HG02571 (cell line): ENCODE results near the gene NT5C2.

ENCODE experiments used
- ATAC-seq: cut with Tn5 transposase; IDR thresholded peaks from one replicate; pipeline ENCODE4 v1.9.1; 2021; ENCODE audit warnings: mild to moderate bottlenecking, moderate library complexity; ENCODE audit not compliant: unreplicated experiment

NT5C2 gene

DNA sequence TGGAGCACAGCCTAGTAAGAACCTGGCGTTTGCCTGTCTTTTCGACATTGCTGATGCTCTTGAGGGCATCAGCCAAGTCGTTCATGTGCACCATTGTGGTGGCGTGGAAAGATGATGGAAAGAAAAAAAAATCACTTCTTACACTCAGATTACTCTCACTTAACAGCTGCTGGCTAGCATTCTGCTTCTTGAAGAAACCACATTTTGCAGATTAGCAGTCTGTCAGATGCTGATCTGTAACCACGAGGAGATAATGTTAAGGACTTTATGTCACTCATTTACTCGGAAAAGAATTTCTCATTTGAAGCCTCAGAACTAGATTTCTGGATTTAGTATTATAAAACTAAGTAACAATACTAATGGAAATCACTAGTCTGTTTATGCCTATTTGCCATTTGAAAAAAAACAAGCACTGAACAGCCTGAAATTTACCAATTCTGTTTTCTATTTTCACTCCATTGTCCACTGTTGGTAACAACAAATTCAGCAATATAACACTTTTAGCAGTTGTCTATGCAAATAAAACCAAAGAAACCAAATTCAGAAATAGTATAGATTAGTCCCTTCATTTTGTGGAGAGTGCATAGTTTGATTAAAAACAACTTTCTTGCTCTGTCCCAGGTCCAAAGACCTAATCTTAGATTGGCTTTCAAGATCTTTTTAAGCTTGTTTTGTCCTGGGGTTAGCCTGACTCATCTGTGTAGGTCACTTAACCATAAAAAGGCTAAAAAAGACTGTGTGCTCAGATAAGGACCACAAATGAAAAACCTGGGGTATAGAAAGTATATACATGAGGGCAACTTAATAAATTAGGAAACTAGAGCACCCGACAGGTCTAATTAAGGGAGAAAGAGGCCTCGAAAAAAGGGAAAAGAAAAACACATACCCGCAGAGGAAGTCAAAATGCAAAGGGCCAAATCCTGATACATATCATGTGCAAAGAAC, 67.5 kb downstream of the NT5C2 start:
- ATAC-seq, result peak; percentile 81

DNA sequence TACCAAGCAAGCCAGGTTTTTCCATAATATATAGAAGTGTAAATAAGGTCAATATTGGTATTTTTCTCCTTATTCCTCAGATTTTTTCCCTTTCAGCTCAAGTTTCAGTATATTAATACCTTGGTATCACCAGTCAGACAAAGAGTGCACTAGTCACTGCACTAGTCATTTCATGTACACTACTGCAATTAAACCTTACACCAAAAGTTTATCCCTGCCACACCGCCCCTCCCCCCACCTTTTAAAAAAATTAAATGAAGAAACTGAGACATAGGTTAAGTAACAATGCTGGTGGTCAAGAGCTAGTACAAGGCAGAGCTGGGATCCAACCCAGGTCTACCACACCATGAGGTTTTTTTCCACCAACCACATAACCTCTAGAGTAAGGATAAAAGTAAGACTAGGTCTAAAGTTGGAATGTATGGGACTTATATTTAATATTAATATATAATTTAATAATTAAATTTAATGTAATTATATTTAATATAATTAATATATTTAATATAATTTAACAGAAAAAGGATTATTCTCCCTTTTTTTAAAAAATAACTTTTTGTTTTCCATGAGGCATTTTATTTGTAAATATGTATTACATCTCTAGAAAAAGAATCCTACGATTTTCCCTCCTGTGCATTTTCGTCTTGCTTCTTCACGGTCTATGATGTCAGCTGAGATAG, 68.5 kb downstream of the NT5C2 start:
- ATAC-seq, result no peak

DNA sequence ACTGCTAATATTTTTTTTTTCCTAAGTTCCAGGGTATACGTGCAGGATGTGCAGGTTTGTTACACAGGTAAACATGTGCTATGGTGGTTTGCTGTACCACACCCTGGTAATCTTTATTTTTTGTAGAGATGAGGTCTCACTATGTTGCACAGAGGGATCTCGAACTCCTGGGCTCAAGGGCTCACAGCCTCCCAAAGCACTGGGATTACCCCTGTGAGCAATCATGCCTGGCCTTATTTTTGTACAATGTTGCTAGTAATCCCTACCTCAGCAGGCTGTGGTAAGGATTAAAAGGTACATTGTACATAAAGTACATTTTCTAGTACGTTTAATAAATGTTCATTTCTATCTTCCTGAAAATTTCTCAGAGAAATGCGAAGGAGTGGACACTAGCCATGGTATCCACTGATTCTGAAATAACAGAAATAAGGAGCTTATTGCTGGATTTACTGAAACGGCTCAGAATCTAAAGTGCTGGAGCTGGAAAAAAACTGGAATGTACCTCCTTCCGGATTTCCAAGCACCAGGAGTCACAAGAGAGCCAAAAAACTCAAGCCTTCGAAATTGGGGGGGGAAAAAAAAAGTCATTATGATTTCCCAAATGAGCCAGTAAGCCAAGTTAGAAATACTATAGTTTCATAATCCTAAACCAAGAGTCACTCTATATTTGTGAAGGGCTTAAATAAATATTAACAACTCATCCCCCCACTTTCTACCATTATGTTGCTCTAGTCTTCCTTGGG, 69.6 kb downstream of the NT5C2 start:
- no peak for ATAC-seq

DNA sequence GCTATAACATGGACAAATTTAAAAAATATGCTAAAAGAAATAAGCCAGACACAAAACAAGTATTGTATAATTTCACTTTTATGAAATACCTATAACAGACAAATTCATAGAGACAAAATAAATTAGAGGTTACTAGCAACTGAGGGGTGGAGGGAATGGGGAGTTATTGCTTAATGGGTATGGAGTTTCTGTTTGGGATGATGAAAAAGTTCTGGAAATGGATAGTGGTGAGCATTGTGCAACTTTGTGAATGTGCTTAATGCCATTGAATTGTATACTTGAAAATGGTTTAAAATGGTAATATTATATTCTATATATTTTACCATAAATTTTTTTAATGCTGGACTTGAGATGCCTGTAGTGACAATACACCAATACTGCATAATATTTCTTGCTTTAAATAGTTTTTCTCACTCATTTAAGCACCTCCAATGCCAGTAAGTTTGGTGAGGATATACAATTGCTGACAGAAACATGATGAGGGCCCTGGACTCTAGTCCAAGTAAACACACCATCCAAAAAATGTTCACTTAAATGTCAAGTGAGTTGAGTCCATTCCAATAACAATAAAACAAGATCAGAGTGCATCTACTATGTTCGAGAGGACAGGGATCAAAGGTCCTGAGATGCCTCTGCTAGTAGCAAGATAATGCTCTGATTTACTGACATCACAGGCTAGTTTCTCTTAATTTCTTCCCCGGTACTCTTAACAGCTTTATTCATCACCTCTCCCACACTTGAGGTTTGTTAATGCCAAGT, 71.9 kb downstream of the NT5C2 start:
- no peak for ATAC-seq

DNA sequence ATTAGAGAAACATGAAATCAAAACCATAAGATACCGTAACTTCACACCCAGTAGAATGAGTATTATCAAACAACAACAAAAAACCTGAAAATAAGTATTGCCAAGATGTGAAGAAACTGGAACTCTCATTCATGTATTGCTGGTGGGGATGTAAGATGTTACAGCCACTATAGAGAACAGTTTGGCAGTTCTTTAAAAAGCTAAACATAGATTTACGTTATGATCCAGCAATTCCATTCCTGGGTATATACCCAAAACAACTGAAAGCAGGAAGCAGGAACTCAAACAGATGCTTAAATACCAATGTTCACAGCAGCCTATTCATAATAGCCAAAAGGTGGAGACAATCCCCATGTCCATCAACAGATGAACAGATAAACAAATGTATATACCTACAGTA, 72.5 kb downstream of the NT5C2 start:
- no peak for ATAC-seq

DNA sequence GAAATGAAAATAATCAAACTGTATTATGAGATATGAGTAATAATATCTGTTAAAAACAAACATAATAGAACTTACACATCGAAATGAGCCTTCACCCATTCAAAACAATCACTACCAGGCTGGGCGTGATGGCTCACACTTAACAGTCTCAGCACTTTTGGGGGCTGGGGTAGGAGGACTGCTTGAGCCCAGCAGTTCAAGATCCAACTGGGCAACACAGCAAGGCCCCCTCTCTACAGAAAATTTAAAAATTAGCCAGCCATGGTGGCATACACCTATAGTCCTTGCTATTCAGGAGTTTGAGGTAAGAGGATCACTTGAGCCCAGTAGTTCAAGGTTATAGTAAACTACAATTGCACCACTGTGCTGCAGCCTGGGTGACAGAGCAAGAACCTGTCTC, 75.8 kb downstream of the NT5C2 start:
- ATAC-seq, result no peak

DNA sequence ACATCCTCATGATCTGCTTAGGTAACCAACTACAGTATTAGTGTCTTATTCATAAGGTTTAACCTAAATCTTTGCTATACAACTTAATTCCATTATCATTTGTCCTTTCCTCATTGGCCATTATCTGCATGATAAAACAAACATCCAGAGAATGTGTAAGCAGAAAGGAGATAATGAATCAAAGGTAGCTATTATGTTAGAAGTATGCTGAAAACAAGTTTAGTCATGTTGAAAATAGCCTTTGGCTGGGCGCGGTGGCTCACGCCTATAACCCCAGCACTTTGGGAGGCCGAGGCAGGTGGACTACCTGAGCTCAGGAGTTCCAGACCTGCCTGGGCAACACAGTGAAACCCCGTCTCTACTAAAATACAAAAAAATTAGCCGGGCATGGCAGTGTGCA, 78.2 kb downstream of the NT5C2 start:
- no peak for ATAC-seq

DNA sequence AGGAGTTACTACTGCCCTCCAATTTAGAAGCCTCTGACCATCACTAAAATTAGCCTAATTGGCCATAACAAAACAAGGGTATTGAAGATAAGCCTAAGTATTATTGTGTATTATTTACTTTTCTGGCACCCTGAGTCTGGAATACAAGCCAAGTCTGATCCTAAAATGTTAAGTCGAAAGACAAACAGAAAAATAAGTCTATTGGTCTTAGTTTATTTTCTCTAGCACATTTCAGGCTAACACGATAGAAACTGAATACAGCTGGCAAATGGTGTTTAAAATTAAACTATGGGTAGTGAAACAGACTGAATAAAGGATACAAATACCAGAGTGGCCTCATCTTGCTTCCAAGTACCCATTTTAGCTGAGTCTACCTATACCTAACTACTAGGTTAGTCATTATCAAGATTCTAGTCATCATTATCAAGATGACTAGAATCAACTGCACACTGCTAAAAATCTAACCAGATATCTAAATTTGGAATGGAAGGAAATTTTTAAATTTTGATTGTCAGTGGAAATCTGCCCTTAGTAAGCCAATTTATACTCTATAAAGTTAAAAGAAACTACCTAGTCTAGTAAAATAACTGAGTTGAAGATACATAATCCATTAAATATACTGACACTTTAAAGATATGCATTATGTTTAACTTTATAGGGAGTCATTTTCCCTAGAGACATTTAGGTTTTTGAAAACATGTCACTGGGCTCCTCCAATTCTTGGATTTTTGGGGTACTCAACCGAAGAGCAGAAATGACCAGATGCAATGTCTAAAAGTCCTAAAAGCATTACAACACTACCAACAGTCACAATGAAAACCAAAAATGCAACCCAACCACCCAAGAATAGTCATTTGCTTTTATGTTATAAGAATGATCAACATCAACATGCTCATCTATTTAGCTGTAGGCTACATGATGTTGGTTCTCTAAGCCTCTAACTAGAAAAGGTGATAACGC, 80.9 kb downstream of the NT5C2 start:
- peak; percentile 45 for ATAC-seq

DNA sequence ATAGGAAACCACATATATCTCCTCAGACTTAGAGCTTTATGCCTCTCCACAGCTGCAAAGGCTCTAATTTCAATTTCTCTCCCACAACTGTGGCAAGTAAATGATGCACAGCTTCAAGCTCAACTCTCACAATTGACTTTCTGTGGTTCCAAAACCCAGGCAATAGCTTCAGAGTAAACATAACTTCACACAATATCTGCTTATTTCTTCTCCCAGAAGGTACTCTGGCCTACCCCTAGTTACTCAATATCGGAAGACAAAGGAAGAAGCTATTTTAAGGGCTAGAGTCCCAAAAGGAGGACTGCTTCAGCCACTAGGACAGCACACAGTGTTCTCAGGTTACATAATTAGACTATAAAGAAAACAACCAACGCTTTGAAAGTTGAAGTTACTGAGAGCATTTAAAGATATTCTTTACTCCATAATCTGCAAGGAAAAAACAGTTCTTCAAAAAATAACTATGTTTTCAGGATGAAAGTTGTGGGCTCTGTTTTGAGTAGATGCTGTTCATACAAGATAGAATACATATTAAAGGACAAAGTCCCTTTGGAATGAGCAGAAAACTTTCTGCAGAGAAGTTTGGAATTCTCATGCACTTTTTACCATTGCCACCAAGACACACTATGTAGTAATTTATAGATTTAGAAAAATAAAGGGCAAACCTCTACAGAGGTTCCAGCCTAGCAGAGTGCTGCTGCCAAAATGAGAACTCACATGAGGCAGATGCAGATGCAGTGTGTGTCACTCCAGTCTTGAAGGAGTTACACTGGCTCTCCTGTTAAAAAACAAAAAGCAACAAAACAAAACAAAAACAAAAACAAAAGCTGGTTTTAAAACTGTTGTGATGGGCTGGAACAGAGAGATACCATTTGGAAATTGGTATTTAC, 81.8 kb downstream of the NT5C2 start:
- peak; percentile 47 for ATAC-seq

DNA sequence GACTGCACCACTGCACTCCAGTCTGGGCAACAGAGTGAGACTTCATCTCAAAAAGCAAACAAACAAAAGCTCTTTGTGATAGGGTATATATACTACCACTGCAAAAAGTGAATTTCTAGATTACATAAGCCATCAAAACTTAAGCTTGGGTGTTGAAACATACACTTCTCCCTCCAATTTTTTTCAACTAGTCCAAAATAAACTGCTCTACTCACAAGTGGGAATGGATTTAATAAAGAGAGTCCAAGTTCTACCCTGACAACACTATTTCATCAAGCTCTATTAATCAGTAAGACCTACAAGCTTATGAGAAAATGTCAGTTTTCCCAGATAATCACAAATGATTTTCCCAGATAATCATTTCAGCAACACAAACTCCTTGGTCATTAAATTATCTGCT, 82.7 kb downstream of the NT5C2 start:
- no peak for ATAC-seq

DNA sequence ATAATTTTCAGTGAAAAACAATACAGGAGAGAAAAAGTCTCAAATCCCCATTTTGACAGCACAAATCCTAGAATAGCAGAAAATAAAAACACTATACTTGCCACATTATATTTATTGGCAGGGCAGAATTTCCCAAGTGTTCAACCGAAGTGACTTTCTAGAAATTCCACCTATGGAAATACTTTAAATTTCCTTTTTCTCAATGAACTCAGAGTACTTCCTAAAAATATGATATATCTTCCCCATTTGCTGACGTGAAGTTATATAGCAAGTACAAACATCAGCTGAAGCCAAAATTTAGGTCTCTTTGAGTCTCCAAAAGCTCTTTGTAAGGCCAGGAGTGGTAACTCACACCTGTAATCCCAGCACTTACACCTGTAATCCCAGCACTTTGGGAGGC, 83.3 kb downstream of the NT5C2 start:
- ATAC-seq, result no peak

DNA sequence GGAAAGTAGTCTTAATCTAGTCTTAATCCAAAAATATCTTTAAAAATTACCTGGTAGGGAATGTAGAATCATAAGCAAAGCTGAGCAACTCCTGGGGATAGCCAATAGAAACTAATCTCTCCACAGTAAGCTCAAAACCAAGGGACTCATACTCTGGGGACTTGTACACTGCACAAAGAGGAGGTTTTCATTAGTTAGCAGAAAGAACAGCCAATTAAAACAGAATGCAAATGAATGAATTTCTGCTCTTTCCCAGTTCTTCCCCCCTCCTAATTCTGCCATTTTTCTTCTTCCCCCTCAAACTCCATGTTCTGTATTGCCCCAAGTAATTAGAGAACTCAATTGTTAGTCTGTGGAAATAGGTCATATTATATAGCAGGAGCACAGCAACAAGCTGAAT, 86.5 kb downstream of the NT5C2 start:
- no peak for ATAC-seq

DNA sequence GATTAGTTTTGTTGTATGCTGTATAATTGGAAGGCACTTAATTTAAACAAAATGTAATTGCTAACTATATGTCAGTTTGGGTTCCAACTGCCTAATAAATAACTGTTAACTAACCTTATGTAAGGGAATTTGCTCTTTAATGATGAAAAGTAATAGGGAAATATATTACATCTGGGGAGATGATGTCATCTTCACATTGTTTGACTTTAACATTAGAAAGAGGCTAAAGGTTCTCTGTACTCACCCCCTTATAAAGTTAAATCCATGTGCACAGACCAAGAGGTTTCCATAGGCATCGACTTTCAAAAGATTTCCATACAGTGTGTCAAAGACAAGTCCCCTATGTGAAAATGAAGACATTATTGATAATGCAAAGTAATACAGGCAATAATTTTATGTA, 87.6 kb downstream of the NT5C2 start:
- no peak for ATAC-seq

DNA sequence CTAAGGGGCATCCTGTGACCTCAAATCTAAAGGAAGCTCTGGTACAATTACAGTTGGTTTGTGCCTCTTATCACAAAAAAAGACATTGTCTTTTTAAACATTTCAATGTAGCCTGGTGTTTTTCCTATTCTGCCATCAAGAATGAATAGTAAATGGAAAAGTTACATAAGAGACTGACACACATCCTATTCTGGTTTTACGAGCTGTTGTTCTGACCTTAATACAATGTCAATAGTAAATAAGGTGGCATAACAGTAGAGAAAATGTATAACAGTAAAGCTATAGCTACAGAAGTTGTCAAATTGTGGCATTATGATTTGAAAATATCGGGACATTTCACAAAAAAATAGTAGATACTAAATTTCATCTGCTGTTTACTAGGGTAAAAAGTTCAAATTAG, 88.4 kb downstream of the NT5C2 start:
- no peak for ATAC-seq

DNA sequence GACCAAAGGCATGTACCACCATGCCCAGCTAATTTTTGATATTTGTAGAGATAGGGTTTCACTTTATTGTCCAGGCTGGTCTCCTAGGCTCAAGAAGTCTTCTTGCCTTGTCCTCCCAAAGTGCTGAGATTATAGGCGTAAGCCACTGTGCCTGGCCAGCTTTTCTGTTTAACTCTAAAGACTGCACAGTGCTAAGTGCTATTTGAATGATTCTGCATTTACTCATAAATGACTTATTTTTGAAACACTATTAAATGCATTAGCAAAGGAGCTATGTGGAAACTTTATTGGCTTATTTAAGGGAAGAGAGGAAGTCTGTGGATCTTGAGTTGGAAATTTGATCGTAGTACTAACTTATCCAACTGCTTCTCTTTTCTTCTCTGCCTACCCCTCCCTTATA, 89.1 kb downstream of the NT5C2 start:
- no peak for ATAC-seq

DNA sequence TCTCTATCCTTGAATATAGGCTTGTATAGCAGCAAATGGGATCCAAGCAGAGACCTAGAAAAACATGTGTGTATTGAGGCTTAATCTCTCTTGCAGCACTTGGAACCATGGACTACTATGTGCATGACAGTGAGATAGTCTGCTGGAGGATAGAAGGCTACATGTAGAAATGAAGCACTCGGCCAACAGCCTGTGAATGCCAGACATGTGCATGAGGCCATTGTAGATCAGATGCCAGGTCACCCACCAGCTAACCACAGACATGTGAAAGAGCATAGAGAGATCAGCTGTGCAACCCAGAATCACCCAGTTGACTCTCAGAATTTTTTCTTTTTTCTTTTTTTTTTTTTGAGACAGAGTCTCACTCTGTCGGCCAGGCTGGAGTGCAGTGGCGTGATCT, 90.9 kb downstream of the NT5C2 start:
- ATAC-seq, result no peak

DNA sequence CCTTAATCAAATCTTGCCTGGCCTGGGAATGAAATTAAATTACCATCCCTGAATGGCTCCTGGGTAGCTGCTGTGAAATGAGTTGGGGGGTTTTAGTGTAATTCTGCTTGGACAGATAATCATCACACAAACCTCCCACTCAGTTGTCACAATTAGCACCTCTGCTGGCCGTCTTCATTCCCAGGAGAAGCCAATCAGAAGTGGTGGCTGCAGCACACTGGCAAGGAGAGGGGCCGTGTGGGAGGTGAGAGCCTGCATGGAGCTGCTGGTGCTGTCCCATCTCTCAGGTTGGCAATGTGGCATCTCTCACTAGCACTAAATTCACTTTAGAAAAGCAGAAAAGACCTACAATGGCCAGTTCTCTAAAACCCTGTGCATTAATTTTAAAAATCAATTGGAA, 92.5 kb downstream of the NT5C2 start:
- ATAC-seq, result no peak

DNA sequence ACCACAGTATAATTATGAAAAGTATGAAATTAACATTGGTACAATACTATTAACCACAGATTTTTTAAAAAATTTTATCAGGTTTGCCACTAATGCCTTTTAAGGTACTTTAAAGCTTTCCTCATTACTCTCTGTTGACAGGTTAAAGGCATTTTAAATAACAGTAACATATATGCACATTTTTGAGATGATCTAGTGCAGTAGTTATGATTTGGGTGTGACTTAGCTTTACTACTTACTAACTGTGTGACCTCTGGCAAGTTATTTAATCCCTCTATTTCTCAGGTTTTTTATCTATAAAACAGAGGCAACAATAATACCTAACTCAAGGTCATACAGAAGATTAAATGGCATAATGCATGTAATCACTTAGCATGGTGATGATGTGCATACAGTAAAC, 94.8 kb downstream of the NT5C2 start:
- no peak for ATAC-seq

DNA sequence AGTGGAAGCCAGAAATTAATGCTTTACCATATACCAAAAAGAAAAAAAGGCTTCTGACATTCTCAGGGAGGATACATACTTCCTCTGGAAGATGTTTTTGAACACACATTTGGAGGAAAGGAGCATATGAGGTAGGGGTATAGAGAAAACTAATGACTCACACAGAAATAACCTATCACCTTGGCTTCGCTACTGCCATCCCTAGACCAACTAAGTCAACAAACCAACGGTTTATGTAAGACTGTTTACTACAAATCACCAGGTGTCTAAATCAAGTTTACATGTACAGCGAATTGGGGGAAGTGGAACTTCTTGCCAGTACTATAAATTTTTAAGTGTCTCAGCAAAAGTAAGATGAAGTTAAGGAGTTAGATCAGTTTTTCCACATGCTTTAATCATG, 96.9 kb downstream of the NT5C2 start:
- no peak for ATAC-seq
